K562 (cell line): ENCODE data around the gene SCUBE1. TPM values are rescaled to one million over a fixed set of nuclear protein-coding genes. Genes with fewer than 3 reads are reported as not detected.

ENCODE experiments used
- ARID1B ChIP-seq: fragments of 450-650 bp; IDR thresholded peaks from 2 replicates; pipeline ENCODE4 v1.6.1; 2016; ENCODE audit warnings: antibody characterized with exemption, mild to moderate bottlenecking, inconsistent platforms
- HLTF ChIP-seq: fragments of 450-650 bp; IDR thresholded peaks from 2 replicates; pipeline ENCODE4 v1.6.1; 2016
- ID3 ChIP-seq, 2 experiments: fragments of 250-450 bp in 1 of 2; fragments of 450-650 bp in 1 of 2; sonication (Bioruptor Pico) in 1 of 2; IDR thresholded peaks; 2 replicates each; pipeline versions ENCODE4 v1.6.1 to v1.8.0; 2016 to 2021; ENCODE audit warnings: mild to moderate bottlenecking in 2 of 2, moderate library complexity in 2 of 2, missing compliant biosample characterization in 1 of 2, missing genetic modification characterization in 1 of 2
- MAZ ChIP-seq, 2 experiments: fragments of 450-650 bp in 1 of 2; sonication (generic) in 1 of 2; formaldehyde crosslinking; IDR thresholded peaks in 1 of 2; conservative IDR thresholded peaks in 1 of 2; 2 replicates each; pipeline versions ENCODE4 v1.4.0 to v1.5.0; 2020; ENCODE audit warnings: mild to moderate bottlenecking in 1 of 2, missing genetic modification reagents in 1 of 2
- MECOM ChIP-seq: fragments of 250-450 bp; sonication (Bioruptor Pico); IDR thresholded peaks from 2 replicates; pipeline ENCODE4 v1.8.0; 2022; ENCODE audit warnings: inconsistent platforms
- RBM17 ChIP-seq: fragments of 200-400 bp; formaldehyde crosslinking; IDR thresholded peaks from 2 replicates; pipeline ENCODE4 v1.6.1; 2017; ENCODE audit warnings: low read depth, mild to moderate bottlenecking, low read length, borderline replicate concordance
- RREB1 ChIP-seq: fragments of 250-450 bp; sonication (Bioruptor Pico); IDR thresholded peaks from 2 replicates; pipeline ENCODE4 v1.4.0; 2020
- SMAD3 ChIP-seq: fragments of 450-650 bp; formaldehyde crosslinking; conservative IDR thresholded peaks from 2 replicates; pipeline ENCODE4 v1.4.0; 2020; ENCODE audit warnings: mild to moderate bottlenecking
- SREBF1 ChIP-seq: fragments of 150-350 bp; IDR thresholded peaks from 2 replicates; pipeline ENCODE4 v1.6.1; 2014; ENCODE audit warnings: antibody characterized with exemption, low read depth, low read length, borderline replicate concordance
- SRSF1 ChIP-seq: fragments of 200-400 bp; formaldehyde crosslinking; IDR thresholded peaks from 2 replicates; pipeline ENCODE4 v1.6.1; 2017; ENCODE audit warnings: mild to moderate bottlenecking, low read depth, low read length, moderate library complexity
- TEAD4 ChIP-seq, 2 experiments: sonication (generic) in 1 of 2; formaldehyde crosslinking in 1 of 2; IDR thresholded peaks; 2 replicates each; pipeline versions ENCODE4 v1.6.1 to v1.8.0; 2012 to 2022; ENCODE audit warnings: borderline replicate concordance in 1 of 2, inconsistent platforms in 1 of 2, low read length in 1 of 2, mild to moderate bottlenecking in 1 of 2, missing genetic modification reagents in 1 of 2
- WHSC1 ChIP-seq: IDR thresholded peaks from one replicate; pipeline ENCODE4 v1.6.1; 2012; ENCODE audit warnings: low read length, control low read depth, inconsistent platforms
- ZNF589 ChIP-seq: fragments of 200-800 bp; sonication (Bioruptor generic); IDR thresholded peaks from 2 replicates; pipeline ENCODE4 v1.6.1; 2016; ENCODE audit warnings: low read depth, missing genetic modification characterization, missing compliant biosample characterization
- ZNF77 ChIP-seq: fragments of 250-450 bp; sonication (Bioruptor Pico); IDR thresholded peaks from 2 replicates; pipeline ENCODE4 v1.5.0; 2020
- polyA plus RNA-seq, 8 experiments: library from polyadenylated mRNA; depleted of rRNA in 4 of 8; stranded (reverse) in 5 of 8; unstranded in 3 of 8; fragments of >200 nt; fragmentation: Nextera tagmentation in 2 of 8; fragmentation: Illumina TruSeq in 1 of 8; extraction: Ambion mirVana in 2 of 8; extraction: Trizol in 1 of 8; gene quantifications; 2 replicates each; pipeline versions ENCODE4 v1.2.1 to v1.2.3, GENCODE V29; 2011 to 2014; ENCODE audit warnings: inconsistent platforms in 1 of 8, missing spikeins in 1 of 8
- total RNA-seq, 7 experiments: library from RNA; depleted of rRNA in 6 of 7; stranded (reverse); fragments of >200 nt in 6 of 7; fragmentation: Illumina TruSeq in 2 of 7; extraction: Trizol in 2 of 7; gene quantifications; 2 replicates each; pipeline versions ENCODE4 v1.2.1 to v1.2.3, GENCODE V29; 2011 to 2021; ENCODE audit warnings: low replicate concordance in 1 of 7

The SCUBE1 gene
- total and polyA plus RNA-seq, 9 of the 15 experiments (the other 6 are each of a cell fraction or from before 2014, with no cell fraction given): 0.03 to 0.47 (median 0.29) TPM; not detected in 6

DNA sequence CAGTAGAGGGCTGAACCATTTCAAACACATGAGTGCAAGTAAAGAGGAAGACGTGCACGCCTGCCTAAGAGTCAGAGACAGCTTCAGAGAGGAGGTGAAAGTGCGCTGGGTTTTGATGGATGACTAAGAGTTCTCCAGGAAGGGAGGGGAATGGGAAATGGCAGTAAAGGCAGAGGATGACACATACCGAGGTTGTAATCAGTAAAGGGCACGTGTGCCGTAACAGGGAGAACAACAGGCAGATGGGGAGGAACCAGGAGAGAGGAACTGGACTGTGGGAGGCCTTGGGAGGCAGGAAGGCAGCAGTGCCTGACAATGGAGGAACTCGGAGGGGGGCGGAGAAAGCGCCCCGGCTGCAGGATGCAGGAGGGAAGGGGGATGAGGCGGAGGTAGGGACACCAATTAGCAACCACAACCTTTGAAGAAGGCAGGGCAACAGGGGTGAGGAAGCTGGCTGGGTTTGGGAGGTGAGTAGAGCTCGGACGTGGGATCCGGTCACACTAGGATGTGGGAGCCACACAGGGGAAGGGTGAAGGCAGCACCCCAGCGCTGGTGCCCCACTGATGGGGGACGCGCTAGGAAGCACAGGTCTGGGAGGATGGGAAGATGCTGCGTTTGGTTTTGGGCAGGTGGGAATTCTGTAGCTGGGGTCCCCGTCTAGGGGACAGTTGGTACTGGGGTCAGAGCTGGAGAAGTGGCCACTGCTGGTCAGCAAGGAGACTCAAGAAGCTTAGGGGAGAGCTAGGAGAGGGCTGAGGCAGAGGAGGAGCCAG lies 67.4 kb downstream of the SCUBE1 start (continued):
- TF ChIP-seq RREB1 (CRISPR knock-in tag): no peak
- TF ChIP-seq ID3 (CRISPR knock-in tag; IDR thresholded peaks at IDR 0.05): no peak
- TF ChIP-seq ID3 (tag; IDR thresholded peaks at IDR 0.05): no peak
- no peak for TF ChIP-seq SREBF1
- no peak for TF ChIP-seq SMAD3
- no peak for TF ChIP-seq SRSF1
- TF ChIP-seq ZNF77 (CRISPR knock-in tag): no peak
- TF ChIP-seq HLTF: no peak
- no peak for TF ChIP-seq ZNF589 (CRISPR knock-in tag)
- TF ChIP-seq WHSC1: no peak
- peak; percentile 43; the same call in 1 of the 2 replicates for TF ChIP-seq TEAD4 (IDR thresholded peaks at IDR 0.05; ENCODE audit: low read length)
- TF ChIP-seq TEAD4 (CRISPR knock-in tag; IDR thresholded peaks at IDR 0.05; ENCODE audit: borderline replicate concordance): no peak
- TF ChIP-seq RBM17: no peak
- no peak for TF ChIP-seq MAZ (CRISPR knock-in tag; conservative IDR thresholded peaks at IDR 0.05 in 1 of 2, IDR thresholded peaks at IDR 0.05 in 1 of 2)
- TF ChIP-seq MECOM: no peak
- peak; percentile 83 for TF ChIP-seq ARID1B
